HG03175 (cell line): ENCODE results near the gene HSF4.

Experiments used
- ATAC-seq: cut with Tn5 transposase; IDR thresholded peaks from one replicate; pipeline ENCODE4 v1.9.1; 2021; ENCODE audit warnings: mild to moderate bottlenecking, moderate library complexity; ENCODE audit not compliant: unreplicated experiment

HSF4 gene

DNA sequence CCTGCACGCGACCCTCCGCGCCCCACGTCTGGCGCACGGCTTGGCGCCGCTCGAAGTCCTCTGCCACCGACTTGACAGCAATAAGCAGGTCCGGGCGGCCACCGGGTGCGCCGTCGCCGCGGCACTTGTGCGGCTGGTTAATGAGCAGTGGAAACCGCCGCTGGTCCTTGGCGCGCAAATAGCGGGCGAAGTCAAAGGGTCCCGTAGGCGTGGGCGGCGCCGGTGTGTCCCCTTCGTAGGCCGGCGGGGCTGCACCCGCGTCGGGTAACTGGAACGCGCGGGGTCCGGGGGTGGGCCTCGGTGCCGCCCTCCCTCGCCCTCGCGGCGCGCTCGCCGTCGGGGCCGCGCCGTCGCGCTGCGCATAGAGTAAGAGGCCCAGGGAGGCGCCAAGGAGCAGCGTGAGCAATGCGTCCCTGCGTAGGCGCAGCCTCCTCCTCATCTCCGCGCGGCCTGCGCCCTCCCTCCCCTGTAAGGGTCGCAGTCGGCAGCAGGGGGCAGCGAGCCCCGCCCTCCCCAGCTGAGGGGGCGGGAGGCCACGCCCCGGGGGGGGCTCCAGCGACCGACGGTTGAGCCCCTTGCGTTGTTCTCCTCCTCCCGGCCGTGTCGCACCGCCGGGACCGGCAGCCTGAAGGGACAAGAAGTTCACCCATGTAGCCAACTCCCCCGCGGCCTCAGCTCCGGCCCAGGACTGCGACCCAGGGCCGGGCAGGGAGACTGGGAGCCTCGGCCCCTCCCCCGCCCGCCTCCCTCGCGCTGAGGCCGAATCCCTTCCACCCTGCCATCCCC is 14.3 kb upstream of the HSF4 start:
- peak; percentile 49 for ATAC-seq

DNA sequence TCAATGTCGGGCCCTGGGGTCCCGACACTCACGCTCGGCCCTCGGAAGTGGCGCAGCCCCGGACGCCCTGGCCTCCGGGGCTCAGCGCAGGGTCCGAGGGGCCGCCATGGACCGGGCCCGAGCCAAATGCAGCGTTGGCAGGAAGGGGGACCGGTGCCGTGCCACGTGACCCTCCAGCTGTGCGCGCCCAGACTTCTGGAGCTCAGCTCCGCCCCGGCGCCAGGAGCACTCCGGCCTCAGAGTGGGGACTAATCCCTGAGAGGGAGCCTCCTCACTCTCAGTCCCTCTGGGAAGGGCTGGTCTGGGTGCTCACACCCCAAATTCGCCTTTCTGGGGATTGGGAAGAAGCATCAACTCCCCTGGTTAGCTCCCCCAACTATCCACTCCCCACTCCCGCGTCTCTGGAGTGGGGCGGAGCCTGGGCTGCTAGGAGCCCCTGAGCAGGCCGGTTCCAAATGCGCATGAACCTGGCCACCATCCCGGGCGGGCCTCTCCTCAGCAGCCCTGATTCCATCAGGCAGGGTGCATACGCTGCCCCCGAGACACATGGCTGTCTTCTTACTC is 13.6 kb upstream of the HSF4 start, which contains the start of gene B3GNT9:
Gene B3GNT9, minus strand, starts transcription at position 166 of the 564 bp plus-strand sequence. CDS start 513 bp downstream, outside the sequence.
- ATAC-seq, result peak; percentile 39

DNA sequence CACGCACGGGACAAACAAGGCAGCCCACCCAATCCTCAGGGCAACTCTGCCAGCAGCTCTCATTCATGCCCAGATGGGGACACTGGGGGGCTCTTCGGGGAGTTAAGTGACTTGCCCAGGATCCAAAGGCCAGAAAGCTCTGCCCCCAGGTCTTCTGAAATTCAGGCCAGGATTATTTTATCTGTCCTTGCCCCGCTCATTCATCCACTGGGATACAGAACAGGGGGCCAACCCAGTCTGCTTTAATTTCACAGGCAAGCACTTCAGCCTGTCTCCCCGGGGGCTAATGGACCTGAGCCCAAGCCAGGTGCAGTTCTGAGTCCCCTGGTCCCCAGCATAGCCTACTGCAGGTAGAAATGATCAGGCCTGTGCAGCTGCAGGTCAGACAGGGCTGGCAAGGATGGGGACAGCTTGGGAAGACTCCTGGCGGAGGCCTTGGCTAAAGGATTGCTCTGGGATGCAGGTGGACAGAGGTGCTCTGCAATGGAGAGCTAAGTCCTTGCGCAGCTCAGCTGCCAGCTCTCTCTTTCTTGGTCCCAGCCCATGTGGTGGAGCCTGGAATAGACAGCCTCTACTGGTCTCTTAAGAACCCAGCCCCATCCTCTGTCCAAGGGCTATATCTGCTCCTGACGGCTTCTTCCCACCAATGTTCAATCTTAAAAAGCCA is 13.0 kb upstream of the HSF4 start:
- ATAC-seq, result no peak

DNA sequence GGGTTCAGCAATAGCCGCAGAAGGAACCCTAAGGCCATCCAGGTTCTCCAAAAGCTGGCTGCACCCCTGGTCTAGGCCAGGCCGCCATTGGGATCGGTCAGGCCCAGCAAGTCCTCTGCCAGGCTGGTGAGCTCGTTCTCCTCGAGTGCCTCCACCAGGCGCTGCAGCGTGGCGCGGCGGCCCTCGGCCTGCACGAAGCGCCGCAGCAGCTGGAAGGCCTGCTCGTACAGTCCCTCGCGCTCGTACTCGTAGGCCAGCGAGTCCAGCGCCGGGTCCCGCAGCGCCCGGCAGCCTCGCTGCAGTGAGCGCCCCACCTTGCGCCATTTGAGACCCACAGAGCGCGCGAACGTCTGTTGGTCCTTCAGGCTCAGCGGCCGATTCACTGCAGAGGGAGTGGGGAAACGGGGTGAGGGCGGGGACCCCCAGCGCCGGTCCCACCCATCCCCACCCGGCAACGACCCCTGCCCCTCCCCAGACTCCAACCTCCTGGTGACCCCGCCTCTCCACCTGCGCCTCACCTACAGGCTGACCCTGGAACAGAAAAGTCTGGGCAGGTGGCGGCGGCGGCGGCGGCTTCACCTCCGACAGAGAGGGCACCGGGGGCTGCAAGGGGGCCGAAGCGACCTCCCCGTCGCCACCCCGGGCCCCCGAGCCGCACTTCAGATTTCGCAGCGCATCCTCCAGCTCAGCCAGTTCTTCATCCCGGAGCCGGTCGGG is 9.8 kb upstream of the HSF4 start:
- ATAC-seq, result no peak

DNA sequence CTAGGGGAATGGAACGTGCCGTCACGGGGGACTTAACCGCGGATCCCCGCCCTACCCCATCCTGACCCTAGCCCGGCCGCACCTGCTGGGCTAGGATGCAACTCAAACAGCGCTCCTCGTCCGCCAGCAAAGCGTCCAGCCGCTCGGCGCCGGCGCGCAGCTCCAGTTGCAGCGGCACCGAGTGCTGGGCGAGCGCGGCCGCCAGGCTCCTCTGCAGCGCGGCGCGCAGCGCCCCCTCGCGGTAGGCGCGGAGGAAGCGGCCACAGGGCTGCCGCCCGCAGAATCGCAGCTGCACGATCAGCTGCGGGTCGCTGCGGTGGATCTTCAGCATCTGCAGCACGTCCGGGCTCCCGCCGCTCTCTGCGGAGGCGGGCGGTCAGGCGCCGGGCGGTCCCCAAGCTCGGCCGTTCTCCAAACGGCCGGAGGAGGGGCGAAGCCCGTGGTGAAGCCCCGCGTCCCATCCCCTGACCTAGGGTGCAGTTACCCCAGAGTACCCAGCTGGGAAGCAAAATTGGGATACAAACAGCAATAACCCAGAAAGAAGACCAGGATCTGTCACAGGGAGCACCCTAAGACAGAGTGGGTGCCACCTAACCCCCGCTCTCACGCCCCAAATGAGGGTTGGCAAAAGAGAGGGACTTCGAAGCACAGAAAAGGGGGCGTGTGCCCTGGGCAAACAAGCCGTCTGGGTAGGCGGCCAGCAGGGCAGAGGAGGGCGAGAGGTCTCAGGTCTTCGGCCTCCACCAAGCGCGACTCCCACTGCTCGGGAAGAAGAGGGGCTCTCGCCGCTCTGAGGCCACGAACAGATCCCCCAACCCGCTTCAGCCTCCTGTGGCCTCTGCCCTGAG is 9.0 kb upstream of the HSF4 start:
- peak; percentile 21 for ATAC-seq

DNA sequence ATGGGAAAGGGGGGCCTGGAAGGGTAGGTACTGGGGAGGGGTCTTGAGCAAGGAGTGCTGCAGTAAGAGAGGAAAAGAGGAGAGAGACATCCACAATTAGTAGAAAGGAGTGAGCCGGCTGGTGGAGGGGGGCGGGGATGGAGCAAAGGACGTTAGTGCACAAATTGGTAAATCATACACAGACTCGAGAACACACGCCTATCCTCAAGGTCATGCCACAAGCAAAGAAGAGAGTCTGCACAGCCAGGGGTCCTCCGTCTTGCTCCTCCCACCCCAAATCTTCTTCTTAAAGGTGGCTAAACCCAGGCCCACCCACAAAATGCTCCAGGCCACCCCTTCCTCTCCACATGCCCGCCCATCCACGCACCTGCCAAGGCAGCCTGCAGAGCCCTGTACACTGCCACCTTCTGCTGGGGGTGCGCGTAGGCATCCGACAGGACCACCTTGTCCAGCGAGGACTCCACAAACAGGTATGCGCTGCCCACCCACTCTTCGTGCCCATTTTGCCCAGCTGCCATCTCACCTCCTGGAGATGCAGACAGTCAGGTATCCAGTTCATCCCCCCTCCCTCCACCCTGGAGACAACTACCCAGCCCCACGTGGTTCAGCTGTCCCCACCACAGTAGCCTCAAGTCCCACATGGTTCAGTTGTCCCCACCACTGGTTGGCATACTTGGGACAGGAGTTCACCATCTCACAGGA is 8.3 kb upstream of the HSF4 start:
- ATAC-seq, result no peak

DNA sequence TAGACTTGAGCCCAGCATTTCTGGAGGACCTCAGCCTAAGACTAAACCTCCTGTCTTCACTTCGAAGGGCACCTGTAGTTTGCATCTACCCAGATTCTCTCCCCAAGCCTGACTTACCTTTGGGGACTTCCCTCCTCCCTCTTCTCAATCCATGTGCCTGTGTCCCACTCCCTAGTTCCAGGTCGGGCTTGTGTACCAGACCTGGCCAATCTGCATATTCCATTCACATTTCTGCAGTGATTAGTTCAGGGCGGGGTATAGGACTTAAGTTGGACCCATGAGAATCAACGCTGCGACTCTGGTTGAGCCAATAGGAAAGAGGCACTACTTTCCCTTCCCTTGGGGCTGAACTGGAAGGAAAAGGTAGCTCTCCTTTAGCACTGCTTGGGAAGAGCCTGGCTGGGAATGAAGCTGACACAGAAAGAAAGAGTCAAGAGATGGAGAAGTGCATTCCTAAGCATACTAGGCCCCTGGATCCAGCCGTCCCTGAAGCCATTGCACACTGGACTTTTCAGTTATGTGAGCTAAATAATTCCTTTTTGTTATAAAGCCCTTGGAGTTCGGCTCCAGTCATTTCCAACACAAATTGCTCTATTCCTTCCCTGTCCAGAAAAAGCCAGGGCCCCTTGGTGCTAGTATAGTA is 7.3 kb upstream of the HSF4 start:
- ATAC-seq, result no peak

DNA sequence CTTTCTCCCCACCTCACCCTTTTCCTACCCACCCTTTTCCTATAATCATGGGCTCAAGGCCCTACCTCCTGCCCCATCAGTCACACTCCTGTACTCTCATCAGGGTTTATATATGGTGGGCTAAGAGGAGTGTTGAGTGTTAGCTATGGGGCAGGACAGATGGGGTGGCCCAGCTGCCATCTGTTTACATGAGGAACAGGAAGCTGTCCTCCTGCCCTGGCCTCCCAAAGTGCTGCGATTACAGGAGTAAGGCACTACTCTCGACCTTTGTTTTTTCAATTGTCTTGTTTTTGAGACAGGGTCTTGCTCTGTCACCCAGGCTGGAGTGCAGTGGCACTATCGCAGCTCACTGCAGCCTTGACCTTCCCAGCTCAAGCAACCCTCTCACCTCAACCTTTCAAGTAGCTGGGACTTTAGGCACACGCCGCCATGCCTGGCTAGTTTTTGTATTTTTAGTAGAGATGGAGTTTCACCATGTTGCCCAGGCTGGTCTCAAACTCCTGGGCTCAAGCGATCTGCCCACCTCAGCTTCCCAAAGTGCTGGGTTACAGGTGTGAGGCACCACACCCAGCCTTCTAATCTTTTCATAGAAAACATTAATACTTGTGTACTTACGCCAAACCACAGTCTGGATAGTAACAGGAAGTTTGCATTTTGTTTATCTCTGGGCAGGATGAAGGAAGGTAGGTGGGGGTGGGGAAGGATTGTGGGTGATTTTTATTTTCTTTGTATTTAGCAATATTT is 6.5 kb upstream of the HSF4 start:
- ATAC-seq, result no peak

DNA sequence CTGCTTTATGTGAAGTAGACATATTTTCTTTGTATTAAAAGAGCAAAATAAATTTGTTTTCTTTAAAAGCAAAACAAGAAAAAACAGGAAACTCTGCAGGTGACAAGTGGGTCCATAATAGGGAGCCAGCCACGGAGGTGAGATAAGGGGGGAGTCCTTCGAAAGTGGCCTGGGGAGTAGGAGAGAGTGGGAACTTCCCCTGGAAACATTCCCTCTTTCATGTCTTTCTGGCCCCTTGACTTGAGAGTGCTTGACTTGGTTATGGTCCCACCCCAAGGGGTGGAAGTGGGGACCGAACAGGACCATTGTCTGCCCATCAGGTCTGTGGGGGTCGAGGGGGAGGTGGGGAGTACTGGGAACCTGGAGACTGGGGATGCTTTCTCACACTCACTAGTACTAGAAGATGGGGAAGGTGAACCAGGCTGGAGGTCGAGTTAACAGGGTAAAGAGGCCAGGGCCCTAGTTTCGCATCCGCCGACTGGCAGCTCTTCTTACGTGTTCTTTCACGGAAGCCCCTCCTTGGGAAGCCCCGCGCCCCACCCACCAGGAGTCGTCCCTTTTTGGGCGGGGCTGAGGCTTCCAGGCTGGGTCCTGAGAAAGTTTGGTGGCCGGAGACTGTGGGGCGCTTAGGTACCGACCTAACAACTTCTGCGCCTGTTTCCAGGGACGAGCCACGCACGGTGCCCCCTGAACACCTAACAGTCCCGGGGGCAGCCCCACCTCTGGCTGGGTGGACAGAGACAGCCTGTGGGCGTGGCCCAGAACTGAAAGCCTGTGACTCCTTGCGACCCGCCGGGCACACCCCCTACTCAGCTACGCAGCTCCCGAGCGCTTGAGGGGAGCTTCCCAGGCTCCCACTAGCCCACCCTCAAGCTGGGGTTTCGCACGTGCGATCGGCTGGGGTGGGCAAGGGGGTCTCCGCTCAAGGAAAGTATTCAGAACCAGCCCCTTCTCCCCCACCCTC is 5.6 kb upstream of the HSF4 start:
- peak; percentile 32 for ATAC-seq

DNA sequence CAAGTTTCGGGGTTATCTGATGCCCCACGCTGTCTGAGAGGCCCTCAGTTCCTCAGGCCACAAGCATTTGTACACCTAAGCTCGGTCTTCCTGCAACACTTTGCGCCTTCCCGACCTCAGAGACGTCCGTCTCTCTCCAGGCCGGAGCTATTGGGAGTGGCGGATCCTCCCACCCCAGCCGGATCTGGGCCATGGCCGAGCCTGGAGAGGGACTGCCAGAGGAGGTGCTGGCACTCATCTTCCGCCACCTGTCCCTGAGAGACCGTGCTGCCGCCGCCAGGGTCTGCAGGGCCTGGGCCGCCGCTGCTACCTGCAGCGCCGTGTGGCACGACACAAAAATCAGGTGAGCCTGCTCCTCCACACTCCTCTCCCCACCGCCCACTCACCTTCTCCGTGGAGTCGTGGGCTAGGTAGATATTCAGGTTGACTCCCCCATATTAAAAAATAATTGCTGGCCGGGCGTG is 2.9 kb upstream of the HSF4 start:
- no peak for ATAC-seq

DNA sequence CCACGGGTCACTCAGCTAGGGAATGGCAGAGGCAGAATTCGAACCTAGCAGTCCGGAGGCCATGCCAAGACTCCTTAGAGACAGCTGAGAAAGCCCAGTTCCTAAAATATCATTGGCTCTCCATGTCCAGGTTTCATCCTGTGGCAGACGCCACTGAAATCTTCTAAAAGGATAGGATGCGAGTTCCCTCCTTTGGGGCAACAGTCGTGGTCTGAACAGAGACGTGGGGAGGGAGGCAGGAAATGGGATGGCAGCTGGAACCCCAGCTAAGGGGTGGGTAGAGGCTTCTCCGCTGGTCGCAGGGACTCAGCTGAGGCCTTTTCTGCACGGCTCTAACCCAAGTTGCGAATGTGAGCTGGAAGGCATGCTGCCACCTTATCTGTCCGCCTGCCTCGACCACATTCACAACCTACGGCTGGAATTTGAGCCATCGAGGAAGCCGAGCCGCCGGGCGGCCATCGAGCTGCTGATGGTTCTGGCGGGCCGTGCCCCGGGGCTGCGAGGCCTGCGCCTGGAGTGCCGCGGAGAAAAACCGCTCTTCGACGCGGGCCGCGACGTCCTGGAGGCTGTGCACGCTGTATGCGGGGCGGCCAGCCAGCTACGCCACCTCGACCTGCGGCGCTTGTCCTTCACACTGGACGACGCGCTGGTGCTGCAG is 1.9 kb upstream of the HSF4 start:
- no peak for ATAC-seq

DNA sequence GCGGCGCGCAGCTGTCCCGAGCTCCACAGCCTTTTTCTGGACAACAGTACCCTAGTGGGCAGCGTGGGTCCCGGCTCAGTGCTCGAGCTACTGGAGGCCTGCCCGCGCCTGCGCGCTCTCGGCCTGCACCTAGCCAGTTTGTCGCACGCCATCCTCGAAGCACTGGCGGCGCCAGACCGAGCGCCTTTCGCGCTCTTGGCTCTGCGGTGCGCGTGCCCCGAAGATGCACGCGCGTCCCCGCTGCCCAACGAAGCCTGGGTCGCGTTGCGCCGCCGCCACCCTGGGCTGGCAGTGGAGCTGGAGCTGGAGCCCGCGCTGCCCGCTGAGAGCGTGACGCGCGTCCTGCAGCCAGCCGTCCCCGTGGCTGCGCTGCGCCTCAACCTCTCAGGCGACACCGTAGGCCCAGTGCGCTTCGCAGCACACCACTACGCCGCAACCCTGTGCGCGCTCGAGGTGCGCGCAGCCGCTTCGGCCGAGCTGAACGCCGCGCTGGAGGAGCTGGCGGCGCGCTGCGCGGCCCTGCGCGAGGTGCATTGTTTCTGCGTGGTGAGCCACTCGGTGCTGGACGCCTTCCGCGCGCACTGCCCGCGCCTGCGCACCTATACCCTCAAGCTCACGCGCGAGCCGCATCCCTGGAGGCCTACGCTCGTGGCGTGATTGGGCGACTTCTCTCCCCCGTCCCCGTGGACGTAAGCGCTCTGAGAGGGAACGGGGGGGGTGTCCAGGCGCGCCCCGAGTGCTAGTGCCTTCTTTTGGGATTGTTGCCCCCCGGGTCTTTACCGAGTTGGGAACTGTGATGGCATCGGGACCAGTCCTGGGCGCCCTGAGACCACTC is 1.2 kb upstream of the HSF4 start:
- no peak for ATAC-seq

DNA sequence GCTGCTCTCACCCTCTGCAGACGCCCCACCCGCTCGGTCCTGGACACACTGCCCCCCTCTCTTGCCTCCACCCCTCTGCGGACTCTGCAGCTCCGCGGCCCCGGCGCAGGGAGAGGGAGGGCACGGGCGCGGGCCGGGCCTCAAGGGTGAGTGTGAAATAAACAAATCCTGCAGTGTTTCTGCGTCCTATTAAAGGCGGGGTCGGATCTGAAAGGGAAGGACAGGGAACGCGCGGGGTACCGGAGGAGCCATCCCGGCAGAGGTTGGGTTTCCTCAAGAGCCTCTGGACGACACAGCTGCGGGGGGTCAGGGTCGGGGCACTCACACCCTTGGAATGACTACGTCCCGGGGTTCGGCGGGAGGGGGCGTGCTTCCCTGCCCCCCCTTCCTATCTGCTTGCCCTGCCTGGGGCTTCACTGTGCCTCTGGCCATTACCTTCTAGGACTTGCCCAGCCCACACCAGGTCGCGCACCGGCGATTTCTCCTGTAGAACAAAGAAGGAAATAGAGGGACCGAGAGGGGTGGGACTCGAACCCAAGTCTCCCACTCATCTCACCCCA is 466 bp upstream of the HSF4 start:
- ATAC-seq, result no peak

DNA sequence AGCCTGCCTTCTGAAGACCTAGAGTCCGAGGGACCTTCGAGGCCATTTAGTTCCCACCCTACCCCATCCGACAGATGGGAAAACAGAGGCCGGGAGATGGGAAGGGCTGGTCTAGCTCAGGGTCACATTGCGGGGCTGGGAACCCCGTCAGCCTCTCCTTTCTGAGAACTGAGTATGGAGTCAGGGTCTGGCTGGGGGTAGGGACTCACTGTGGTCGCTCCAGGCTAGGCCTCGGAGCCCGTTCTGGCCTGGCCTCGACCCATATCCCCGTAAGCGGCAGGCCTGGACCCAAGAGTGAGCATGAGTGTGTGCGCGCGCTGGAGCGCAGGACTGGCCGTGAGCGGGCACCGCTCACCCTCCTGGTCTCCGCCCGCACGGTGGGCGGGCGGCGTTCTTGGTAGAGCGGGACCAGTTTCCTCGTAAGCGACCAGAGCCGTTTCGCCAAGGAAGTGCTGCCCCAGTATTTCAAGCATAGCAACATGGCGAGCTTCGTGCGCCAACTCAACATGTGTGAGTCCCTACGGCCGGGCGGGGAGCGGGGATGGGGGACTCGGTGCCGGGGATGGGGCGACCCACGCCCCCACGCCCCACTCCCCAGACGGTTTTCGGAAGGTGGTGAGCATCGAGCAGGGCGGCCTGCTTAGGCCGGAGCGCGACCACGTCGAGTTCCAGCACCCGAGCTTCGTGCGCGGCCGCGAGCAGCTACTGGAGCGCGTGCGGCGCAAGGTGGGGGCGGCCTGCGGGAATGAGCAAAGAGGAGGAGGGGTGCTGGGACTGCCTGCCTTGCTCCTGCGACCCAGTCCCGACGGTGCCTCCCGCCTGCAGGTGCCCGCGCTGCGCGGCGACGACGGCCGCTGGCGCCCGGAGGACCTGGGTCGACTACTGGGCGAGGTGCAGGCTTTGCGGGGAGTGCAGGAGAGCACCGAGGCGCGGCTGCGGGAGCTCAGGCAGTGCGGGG is 855 bp downstream of the HSF4 start:
- ATAC-seq, result no peak

DNA sequence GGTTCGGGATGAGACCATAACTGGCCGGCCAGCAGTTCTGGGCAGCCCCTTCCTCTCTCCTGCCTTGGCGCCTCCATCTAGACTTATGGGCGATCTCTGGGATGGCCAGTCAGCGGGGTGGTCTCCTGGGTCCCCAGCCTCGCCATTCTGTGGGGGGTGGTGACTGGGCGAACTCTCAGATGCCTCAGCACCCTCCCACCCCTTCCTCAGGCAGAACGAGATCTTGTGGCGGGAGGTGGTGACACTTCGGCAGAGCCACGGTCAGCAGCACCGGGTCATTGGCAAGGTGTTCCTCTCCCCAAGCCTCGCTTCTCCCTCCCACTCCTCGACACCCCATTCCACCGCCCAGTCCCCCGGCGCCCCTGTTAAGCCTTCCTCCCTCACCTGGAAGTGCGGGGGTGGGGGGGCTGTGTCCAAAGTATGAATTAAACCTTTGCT is 1.6 kb downstream of the HSF4 start:
- ATAC-seq, result no peak
